ENCODE data around the gene HPSE2. TPM values are rescaled to one million over a fixed set of nuclear protein-coding genes. Genes with fewer than 3 reads are reported as not detected.

The HPSE2 gene
- total RNA-seq, 1 experiment from 2014 or later, result 0.05 TPM

DNA sequence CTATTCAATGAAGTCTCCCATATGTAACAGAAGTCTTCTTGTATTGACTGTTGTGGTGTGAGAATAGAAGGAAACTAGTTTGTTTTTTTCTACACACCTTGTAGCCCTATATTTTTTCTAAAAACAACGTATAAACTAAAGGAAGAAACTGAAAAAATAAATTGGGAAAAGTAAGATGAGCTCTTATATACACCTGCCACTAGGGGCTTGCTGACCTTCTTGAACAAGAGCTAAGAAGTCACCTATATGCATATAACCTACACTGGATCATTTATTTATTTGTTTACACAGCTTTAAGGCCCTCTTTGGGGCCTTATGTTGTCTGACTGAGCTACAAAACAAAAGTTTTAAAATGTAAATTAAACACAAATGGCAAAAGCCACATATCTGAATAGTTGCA lies 383.0 kb downstream of the HPSE2 start:
- H3K27me3 ChIP-seq (ENCODE audit: insufficient read depth, low read length), result peaks cover 33% of the 10 kb centered on the region
- DNase-seq (ENCODE audit: low read depth, low spot score) (peak; percentile 13), ATAC-seq (peak; percentile 62)
- RAD21 ChIA-PET (ENCODE audit: low non-redundant PET in 1 of 2, low total read pairs in 2 of 2, uncharacterized antibody in 2 of 2, unreplicated experiment in 2 of 2), result no interaction called here
- no peak overlapping the region for H3K9ac ChIP-seq (ENCODE audit: low read length)
- POLR2A ChIA-PET, result no interaction called here
- H2AFZ ChIP-seq (ENCODE audit: low read depth, low read length, poor library complexity, severe bottlenecking), result no peak overlapping the region
- intact Hi-C loops (cut with micrococcal nuclease), result no loop called here
- no peaks in the 10 kb centered on the region for H4K20me1 ChIP-seq (ENCODE audit: insufficient read depth)
- no peaks in the 10 kb centered on the region for H3K9me2 ChIP-seq (ENCODE audit: insufficient read depth)
- H3K4me2 ChIP-seq (ENCODE audit: low read length), result no peak overlapping the region
- CTCF ChIA-PET, result interaction anchor here (0.9 to 1.5 kb wide), 11 partner anchors 9 to 424 kb away, joined by 3 to 8 read pairs (median 4); no protein-coding TSS in a partner anchor
- H3K4me3 ChIP-seq (replicated peaks in 1 of 2; ENCODE audit: low read depth in 1 of 2, low read length in 2 of 2), result no peak overlapping the region
- no peaks in the 10 kb centered on the region for H3K9me3 ChIP-seq (ENCODE audit: control insufficient read depth in 1 of 2, insufficient read depth in 1 of 2, low read depth in 1 of 2, low read length in 2 of 2)
- TF ChIP-seq RAD21 (IDR thresholded peaks at IDR 0.05; ENCODE audit: low read depth) (no peak), CEBPB (IDR thresholded peaks at IDR 0.05; ENCODE audit: low read depth) (no peak), ATF3 (IDR thresholded peaks at IDR 0.05) (no peak), CTCF (IDR thresholded peaks at IDR 0.05 in 2 of 3, conservative IDR thresholded peaks at IDR 0.05 in 1 of 3; ENCODE audit: borderline replicate concordance in 1 of 3, insufficient read depth in 1 of 3, low read depth in 2 of 3, low read length in 2 of 3) (peak; percentile 11 to 64 (median 58); a peak in 4 of 6 replicates), YY1 (IDR thresholded peaks at IDR 0.05; ENCODE audit: extremely low read depth, insufficient replicate concordance, low read depth, low read length) (no peak)
- H3K4me1 ChIP-seq (ENCODE audit: control insufficient read depth in 1 of 2, insufficient read depth in 2 of 2, low read length in 2 of 2), result no peaks in the 10 kb centered on the region
- no peak overlapping the region for H3K27ac ChIP-seq (ENCODE audit: low read depth, low read length)
- no peaks in the 10 kb centered on the region for H3K36me3 ChIP-seq (ENCODE audit: control insufficient read depth in 1 of 2, insufficient read depth in 2 of 2, low read length in 2 of 2)
- no peaks in the 10 kb centered on the region for H3K79me2 ChIP-seq (ENCODE audit: insufficient read depth, low read length)
- BruUV-seq (replicated peaks), result no TSS peak

- no peaks in the 10 kb centered on the region for H3K9me3 ChIP-seq (ENCODE audit: control insufficient read depth in 1 of 2, insufficient read depth in 1 of 2, low read depth in 1 of 2, low read length in 2 of 2)
- DNase-seq (ENCODE audit: low read depth, low spot score) (no peak), ATAC-seq (no peak)
- no peak overlapping the region for H3K4me3 ChIP-seq (replicated peaks in 1 of 2; ENCODE audit: low read depth in 1 of 2, low read length in 2 of 2)
- intact Hi-C loops (cut with micrococcal nuclease), result no loop called here
- ChIA-PET POLR2A (no interaction called here), CTCF (no interaction called here), RAD21 (ENCODE audit: low non-redundant PET in 1 of 2, low total read pairs in 2 of 2, uncharacterized antibody in 2 of 2, unreplicated experiment in 2 of 2) (no interaction called here)
- H3K27me3 ChIP-seq (ENCODE audit: insufficient read depth, low read length), result peaks cover 34% of the 10 kb centered on the region
- no peak overlapping the region for H2AFZ ChIP-seq (ENCODE audit: low read depth, low read length, poor library complexity, severe bottlenecking)
- TF ChIP-seq SP1 (IDR thresholded peaks at IDR 0.05; ENCODE audit: low read depth) (no peak), ZFX (IDR thresholded peaks at IDR 0.05) (no peak), RAD21 (IDR thresholded peaks at IDR 0.05; ENCODE audit: low read depth) (no peak)
- no peaks in the 10 kb centered on the region for H3K4me1 ChIP-seq (ENCODE audit: control insufficient read depth in 1 of 2, insufficient read depth in 2 of 2, low read length in 2 of 2)
- H3K9ac ChIP-seq (ENCODE audit: low read length), result no peak overlapping the region
- H4K20me1 ChIP-seq (ENCODE audit: insufficient read depth), result no peaks in the 10 kb centered on the region; the same call in 1 of the 2 replicates
- H3K79me2 ChIP-seq (ENCODE audit: insufficient read depth, low read length), result no peaks in the 10 kb centered on the region
- no peaks in the 10 kb centered on the region for H3K36me3 ChIP-seq (ENCODE audit: control insufficient read depth in 1 of 2, insufficient read depth in 2 of 2, low read length in 2 of 2)
- H3K4me2 ChIP-seq (ENCODE audit: low read length), result no peak overlapping the region
- no TSS peak for BruUV-seq (replicated peaks)
- no peak overlapping the region for H3K27ac ChIP-seq (ENCODE audit: low read depth, low read length)
- H3K9me2 ChIP-seq (ENCODE audit: insufficient read depth), result no peaks in the 10 kb centered on the region
Measured at GRCh38 chr10:98848361-98848760, 387.3 kb downstream of the HPSE2 start.

Data from HCT116 (cell line).